SKM-1 treated with dmso at 0.1 percent for 144 hours (cell line): ENCODE data around the gene EHMT2.
"Not testable (repeated sequence)": the region's sequence is repeated elsewhere in the genome, so short reads cannot be mapped to it uniquely, and the experiment has no call there.

Experiments used
- DNase-seq: peaks from one replicate; lab custom pipeline; 2025; ENCODE audit not compliant: unreplicated experiment; lab: John Stamatoyannopoulos, UW

Gene EHMT2

GRCh38 chr6:31915756-31916155, 18.3 kb upstream of the EHMT2 start:
- no peak for DNase-seq

GRCh38 chr6:31915351-31915750, 17.9 kb upstream of the EHMT2 start:
- DNase-seq: no peak

- DNase-seq: no peak
These were observed 14.5 kb upstream of the EHMT2 start for GRCh38 chr6:31911826-31912585.

- not testable (repeated sequence) for DNase-seq
These were observed 11.8 kb upstream of the EHMT2 start for GRCh38 chr6:31909298-31909697.

- DNase-seq: no peak
These were observed 11.3 kb upstream of the EHMT2 start for GRCh38 chr6:31908791-31909190.

- not testable (repeated sequence) for DNase-seq
These were observed 10.8 kb upstream of the EHMT2 start for GRCh38 chr6:31908255-31908654.

- DNase-seq: peak; percentile 81
These were observed 9.8 kb upstream of the EHMT2 start for GRCh38 chr6:31907158-31907813.

GRCh38 chr6:31906727-31907126, 9.2 kb upstream of the EHMT2 start:
- DNase-seq: not testable (repeated sequence)

GRCh38 chr6:31906122-31906521, 8.6 kb upstream of the EHMT2 start:
- no peak for DNase-seq

- DNase-seq: no peak
These were observed 7.5 kb upstream of the EHMT2 start for GRCh38 chr6:31905041-31905440.

- DNase-seq: no peak
These were observed 6.5 kb upstream of the EHMT2 start for GRCh38 chr6:31903957-31904356.

- peak; percentile 74 for DNase-seq
These were observed 4.6 kb upstream of the EHMT2 start, which contains the start of gene ZBTB12 for GRCh38 chr6:31901953-31902643. ZBTB12 (minus strand) TSS chr6:31902086; CDS start chr6:31901305, 781 bp downstream.

GRCh38 chr6:31901415-31901952, 4.0 kb upstream of the EHMT2 start:
- DNase-seq: peak; percentile 42

GRCh38 chr6:31900917-31901414, 3.5 kb upstream of the EHMT2 start:
- no peak for DNase-seq

- no peak for DNase-seq
These were observed 2.6 kb upstream of the EHMT2 start for GRCh38 chr6:31899882-31900722.

GRCh38 chr6:31899215-31899614, 1.7 kb upstream of the EHMT2 start:
- no peak for DNase-seq

- DNase-seq: peak; percentile 35
These were observed 999 bp upstream of the EHMT2 start for GRCh38 chr6:31898383-31899011.

GRCh38 chr6:31896856-31897611, 464 bp downstream of the EHMT2 start:
- no peak for DNase-seq

- DNase-seq: no peak
These were observed 1.0 kb downstream of the EHMT2 start for GRCh38 chr6:31896493-31896855.
